Endothelial cell of umbilical vein (primary cell): Measurements from ENCODE around the gene TSNAX. TPM values are rescaled to one million over a fixed set of nuclear protein-coding genes. Genes with fewer than 3 reads are reported as not detected.
"Not testable (repeated sequence)": the region's sequence is repeated elsewhere in the genome, so short reads cannot be mapped to it uniquely, and the experiment has no call there.

ENCODE experiments used
- BruUV-seq: library from RNA; stranded (reverse); fragments of 400-500 nt; replicated peaks from 2 replicates; lab custom pipeline; 2021; lab: Mats Ljungman, UMichigan
- CTCF ChIA-PET: fragments of 300-600, 350-600 bp; sonication (Branson Sonifier 250); formaldehyde crosslinking; loops from one replicate; lab custom pipeline; 2021; ENCODE audit warnings: antibody characterized with exemption, inconsistent platforms; lab: Charles Lee
- POLR2A ChIA-PET: fragments of 300-600, 350-600 bp; sonication (Branson Sonifier 250); formaldehyde crosslinking; loops from one replicate; lab custom pipeline; 2021; ENCODE audit warnings: antibody characterized with exemption, inconsistent platforms; lab: Charles Lee
- DNase-seq: peaks from one replicate; pipeline ENCODE4 v3.0.0-alpha.2; 2011; ENCODE audit warnings: low read depth, low spot score
- FAIRE-seq: peaks from 2 replicates; lab custom pipeline; 2011; peaks lifted over from hg19 to GRCh38; lab: Jason Lieb, UNC
- H2AFZ ChIP-seq: 2 replicates; pipeline ENCODE4 v1.6.0; 2012; ENCODE audit warnings: low read depth, low read length, control low read depth, inconsistent platforms
- H3K27ac ChIP-seq: 2 replicates; pipeline ENCODE4 v1.5.1; 2011; ENCODE audit warnings: low read depth, mild to moderate bottlenecking, control low read depth, low read length, moderate library complexity; ENCODE audit not compliant: insufficient read depth
- H3K27me3 ChIP-seq, 2 experiments: 2 replicates each; pipeline versions ENCODE4 v1.6.0 to v1.6.1; 2011; ENCODE audit warnings: low read length in 2 of 2, mixed read lengths in 1 of 2; ENCODE audit not compliant: control insufficient read depth in 2 of 2, insufficient read depth in 2 of 2
- H3K36me3 ChIP-seq, 2 experiments: 2 replicates in 1 of 2; 3 replicates in 1 of 2; pipeline ENCODE4 v1.5.1; 2011; ENCODE audit warnings: low read length in 2 of 2, mild to moderate bottlenecking in 1 of 2, moderate library complexity in 1 of 2; ENCODE audit not compliant: control insufficient read depth in 2 of 2, insufficient read depth in 2 of 2; ENCODE audit errors: extremely low read depth in 1 of 2
- H3K4me1 ChIP-seq: 3 replicates; pipeline ENCODE4 v1.5.1; 2011; ENCODE audit warnings: mild to moderate bottlenecking, low read length; ENCODE audit not compliant: control insufficient read depth, insufficient read depth; ENCODE audit errors: extremely low read depth
- H3K4me2 ChIP-seq: 2 replicates; pipeline ENCODE4 v1.6.1; 2011; ENCODE audit warnings: low read length, control low read depth, mixed read lengths; ENCODE audit not compliant: insufficient read depth
- H3K4me3 ChIP-seq, 3 experiments: fragments of 200-600 bp in 1 of 3; sonication (generic), shearing (Covaris generic) in 1 of 3; replicated peaks in 1 of 3; 2 replicates each; pipeline ENCODE4 v1.5.1; 2011 to 2016; ENCODE audit warnings: control low read depth in 3 of 3, low read length in 3 of 3, mild to moderate bottlenecking in 2 of 3, inconsistent platforms in 1 of 3, low read depth in 1 of 3, moderate library complexity in 1 of 3; ENCODE audit not compliant: insufficient read depth in 1 of 3
- H3K79me2 ChIP-seq: 2 replicates; pipeline ENCODE4 v1.6.0; 2012; ENCODE audit warnings: low read length, inconsistent platforms; ENCODE audit not compliant: control insufficient read depth, insufficient read depth
- H3K9ac ChIP-seq: replicated peaks from 2 replicates; pipeline ENCODE3; 2011; ENCODE audit warnings: low read length, control low read depth; ENCODE audit not compliant: insufficient read depth; ENCODE audit errors: extremely low read depth
- H3K9me1 ChIP-seq: replicated peaks from 3 replicates; pipeline ENCODE4 v1.6.0; 2011; ENCODE audit warnings: mild to moderate bottlenecking, low read length; ENCODE audit not compliant: control insufficient read depth, insufficient read depth; ENCODE audit errors: extremely low read depth
- H3K9me3 ChIP-seq: replicated peaks from 2 replicates; pipeline ENCODE4 v1.5.1; 2012; ENCODE audit warnings: low read length, inconsistent platforms; ENCODE audit not compliant: control insufficient read depth, insufficient read depth
- H4K20me1 ChIP-seq: replicated peaks from 2 replicates; pipeline ENCODE3; 2011; ENCODE audit warnings: mild to moderate bottlenecking, low read length; ENCODE audit not compliant: control insufficient read depth, insufficient read depth; ENCODE audit errors: extremely low read depth
- CTCF ChIP-seq, 2 donors: IDR thresholded peaks; 1 replicate in 1 of 2; 2 replicates in 1 of 2; pipeline ENCODE4 v1.5.1; 2011; ENCODE audit warnings: low read length in 2 of 2, mild to moderate bottlenecking in 2 of 2, moderate library complexity in 2 of 2, control low read depth in 1 of 2, inconsistent platforms in 1 of 2, low read depth in 1 of 2; ENCODE audit not compliant: insufficient read depth in 1 of 2; ENCODE audit errors: extremely low read depth in 1 of 2
- EZH2 ChIP-seq: IDR thresholded peaks from 2 replicates; pipeline ENCODE4 v1.6.1; 2012; ENCODE audit warnings: borderline replicate concordance, low read depth, mild to moderate bottlenecking, moderate library complexity, low read length, inconsistent platforms; ENCODE audit not compliant: severe bottlenecking
- FOS ChIP-seq: IDR thresholded peaks from 2 replicates; pipeline ENCODE4 v1.6.1; 2011; ENCODE audit warnings: mild to moderate bottlenecking, low read length, moderate library complexity, borderline replicate concordance; ENCODE audit not compliant: insufficient read depth
- GATA2 ChIP-seq: IDR thresholded peaks from 2 replicates; pipeline ENCODE4 v1.7.0; 2011; ENCODE audit warnings: low read depth, mild to moderate bottlenecking, moderate library complexity, mixed read lengths, low read length; ENCODE audit not compliant: insufficient read length, insufficient read depth
- JUN ChIP-seq: IDR thresholded peaks from 2 replicates; pipeline ENCODE4 v1.6.1; 2011; ENCODE audit warnings: borderline replicate concordance, low read depth; ENCODE audit not compliant: insufficient read length, insufficient read depth
- MAX ChIP-seq: IDR thresholded peaks from 2 replicates; pipeline ENCODE4 v1.6.1; 2011; ENCODE audit not compliant: insufficient read depth, insufficient read length
- MYC ChIP-seq: IDR thresholded peaks from one replicate; pipeline ENCODE4 v1.6.1; 2011; ENCODE audit warnings: mild to moderate bottlenecking, low read depth, low read length
- POLR2A ChIP-seq: IDR thresholded peaks from 2 replicates; pipeline ENCODE4 v1.6.1; 2012; ENCODE audit warnings: low read depth, mild to moderate bottlenecking, control low read depth, low read length
- POLR2AphosphoS5 ChIP-seq: IDR thresholded peaks from 2 replicates; pipeline ENCODE4 v1.6.1; 2012; ENCODE audit warnings: low read depth, mild to moderate bottlenecking, control low read depth, low read length, moderate library complexity; ENCODE audit not compliant: insufficient read depth
- dilution Hi-C: fragments of 300-500 bp; cut with MboI; formaldehyde crosslinking; loops from one replicate; pipeline ENCODE4 v1.15.0; 2019; ENCODE audit warnings: low sequenced_read_pairs; ENCODE audit not compliant: extremely low pct_ligation_motif_present
- intact Hi-C: fragments of 100-400 bp; cut with micrococcal nuclease; formaldehyde crosslinking; loops from one replicate; pipeline ENCODE4 v1.10.0; 2022
- polyA plus RNA-seq, 4 experiments: library from polyadenylated mRNA; depleted of rRNA in 3 of 4; stranded (reverse) in 3 of 4; unstranded in 1 of 4; fragments of >200 nt; gene quantifications; 2 replicates each; pipeline versions ENCODE4 v1.2.1 to v1.2.3, GENCODE V29; 2011 to 2012; ENCODE audit warnings: missing spikeins in 1 of 4
- total RNA-seq: library from RNA; stranded (reverse); gene quantifications from 2 replicates; pipeline ENCODE4 v1.2.3, GENCODE V29; 2021

TSNAX gene
- total and polyA plus RNA-seq, 2 donors (not counting 3 experiments of a cell fraction or from before 2014, with no cell fraction given), result 6.3 to 26.3 TPM

GRCh38 chr1:231592809-231593208, 64.3 kb downstream of the TSNAX start:
- no peaks in the 10 kb centered on the region for H3K9me3 ChIP-seq
- H3K36me3 ChIP-seq, result no peaks in the 10 kb centered on the region
- ChIA-PET POLR2A (no interaction called here), CTCF (interaction anchor here (0.9 to 1.8 kb wide), 2 partner anchors 9 to 236 kb away, joined by 3 to 9 read pairs; no protein-coding TSS in a partner anchor)
- H3K27me3 ChIP-seq, result no peaks in the 10 kb centered on the region
- H3K9ac ChIP-seq, result no peak overlapping the region
- DNase-seq (no peak), FAIRE-seq (no peak)
- TF ChIP-seq EZH2, result no peak
- no peak for TF ChIP-seq CTCF (IDR thresholded peaks at IDR 0.05; ENCODE audit: extremely low read depth in 1 of 2, insufficient read depth in 1 of 2, low read depth in 1 of 2, low read length in 2 of 2)
- no peak for TF ChIP-seq POLR2A
- no peak for TF ChIP-seq GATA2
- no peak for TF ChIP-seq JUN
- TF ChIP-seq POLR2AphosphoS5, result no peak
- TF ChIP-seq MYC, result no peak
- TF ChIP-seq MAX, result no peak
- TF ChIP-seq FOS, result no peak
- H4K20me1 ChIP-seq, result no peaks in the 10 kb centered on the region
- H3K27ac ChIP-seq, result no peak overlapping the region
- intact Hi-C loops, result no loop called here
- dilution Hi-C loops, result no loop called here
- H3K4me1 ChIP-seq, result no peaks in the 10 kb centered on the region
- no peaks in the 10 kb centered on the region for H3K79me2 ChIP-seq
- H3K4me3 ChIP-seq, result no peak overlapping the region
- H3K9me1 ChIP-seq, result no peaks in the 10 kb centered on the region
- no TSS peak for BruUV-seq
- H3K4me2 ChIP-seq, result no peak overlapping the region
- no peak overlapping the region for H2AFZ ChIP-seq

GRCh38 chr1:231593264-231593663, 64.8 kb downstream of the TSNAX start:
- BruUV-seq, DNase-seq, H2AFZ ChIP-seq, CTCF ChIA-PET, H3K4me3 ChIP-seq, POLR2A ChIA-PET, intact Hi-C loops, H3K79me2 ChIP-seq, H3K9ac ChIP-seq, H3K9me3 ChIP-seq, H3K4me2 ChIP-seq, dilution Hi-C loops, H3K27me3 ChIP-seq, H3K36me3 ChIP-seq, FAIRE-seq, H3K9me1 ChIP-seq, H3K27ac ChIP-seq, H4K20me1 ChIP-seq, H3K4me1 ChIP-seq: not testable (repeated sequence)
